SJSA1 (cell line): Measurements from ENCODE around the gene UTP11. TPM values are rescaled to one million over a fixed set of nuclear protein-coding genes. Genes with fewer than 3 reads are reported as not detected.
"Not testable (repeated sequence)": the region's sequence is repeated elsewhere in the genome, so short reads cannot be mapped to it uniquely, and the experiment has no call there.

Source experiments
- DNase-seq, 2 experiments: peaks; one replicate each; pipeline ENCODE4 v3.0.0-alpha.2; 2015 to 2020; ENCODE audit warnings: low spot score in 2 of 2, low read depth in 1 of 2
- H3K27ac ChIP-seq: fragments of 250-450 bp; sonication (Bioruptor Pico); 2 replicates; pipeline ENCODE4 v1.5.1; 2020; ENCODE audit warnings: mild to moderate bottlenecking, moderate library complexity
- H3K27me3 ChIP-seq: fragments of 250-450 bp; sonication (Bioruptor Pico); replicated peaks from 2 replicates; pipeline ENCODE4 v1.5.1; 2020; ENCODE audit warnings: mild to moderate bottlenecking, moderate library complexity
- H3K36me3 ChIP-seq: fragments of 250-450 bp; sonication (Bioruptor Pico); 2 replicates; pipeline ENCODE4 v1.5.1; 2020; ENCODE audit warnings: mild to moderate bottlenecking
- H3K4me1 ChIP-seq: fragments of 250-450 bp; sonication (Bioruptor Pico); replicated peaks from 2 replicates; pipeline ENCODE4 v1.6.1; 2021; ENCODE audit warnings: mild to moderate bottlenecking
- H3K4me3 ChIP-seq: fragments of 250-450 bp; sonication (Bioruptor Pico); 2 replicates; pipeline ENCODE4 v1.5.1; 2020; ENCODE audit warnings: mild to moderate bottlenecking
- H3K9me3 ChIP-seq: fragments of 250-450 bp; sonication (Bioruptor Pico); replicated peaks from 2 replicates; pipeline ENCODE4 v1.5.1; 2020; ENCODE audit warnings: mild to moderate bottlenecking
- total RNA-seq: library from RNA; depleted of rRNA; stranded (reverse); fragments of >200 nt; shearing (Covaris generic); gene quantifications from 2 replicates; pipeline ENCODE4 v1.2.3, GENCODE V29; 2014; rRNA removed

Gene UTP11
- 84.6 and 124 TPM in 2 replicates for total RNA-seq

GRCh38 chr1:38012363-38013226 lies at the start of gene UTP11:
TSS of gene UTP11 (plus strand) at chr1:38012734. CDS start at chr1:38012803, 69 bp downstream.
- Histone ChIP-seq H3K4me3 (peak within 1 kb of the TSS; percentile 71), H3K4me1 (peaks cover 27% of the 10 kb centered on the region), H3K9me3 (no peaks in the 10 kb centered on the region), H3K27ac (peak within 1 kb of the TSS; percentile 85), H3K27me3 (no peaks in the 10 kb centered on the region), H3K36me3 (peaks cover 48% of the 10 kb centered on the region)
- peak; percentile 93 to 97 for DNase-seq

GRCh38 chr1:37964106-37964505 lies 48.4 kb upstream of the UTP11 start:
- not testable (repeated sequence) for H3K4me3 ChIP-seq, DNase-seq, H3K9me3 ChIP-seq, H3K27ac ChIP-seq, H3K4me1 ChIP-seq, H3K27me3 ChIP-seq
- H3K36me3 ChIP-seq: peaks cover 66% of the 10 kb centered on the region

- Histone ChIP-seq H3K36me3 (peaks cover 64% of the 10 kb centered on the region), H3K27me3 (no peaks in the 10 kb centered on the region)
- DNase-seq: no peak
Observed at GRCh38 chr1:37965301-37965700, 47.2 kb upstream of the UTP11 start.

GRCh38 chr1:37973684-37974083 lies 38.9 kb upstream of the UTP11 start:
- H3K36me3 ChIP-seq: peaks cover 89% of the 10 kb centered on the region
- DNase-seq: not testable (repeated sequence)

More at GRCh38 chr1:37965301-37965700, 47.2 kb upstream of the UTP11 start:
- Histone ChIP-seq H3K4me3 (no peak overlapping the region), H3K4me1 (no peaks in the 10 kb centered on the region), H3K27ac (no peak overlapping the region), H3K9me3 (no peaks in the 10 kb centered on the region)

GRCh38 chr1:37974567-37974966 lies 38.0 kb upstream of the UTP11 start:
- no peak for DNase-seq
- peaks cover 89% of the 10 kb centered on the region for H3K36me3 ChIP-seq

More at GRCh38 chr1:37973684-37974083, 38.9 kb upstream of the UTP11 start:
- not testable (repeated sequence) for H3K27ac ChIP-seq, H3K27me3 ChIP-seq, H3K4me1 ChIP-seq, H3K4me3 ChIP-seq, H3K9me3 ChIP-seq

GRCh38 chr1:37975083-37975482 lies 37.5 kb upstream of the UTP11 start:
- H3K4me1 ChIP-seq, H3K27me3 ChIP-seq, H3K9me3 ChIP-seq, H3K4me3 ChIP-seq, H3K27ac ChIP-seq: not testable (repeated sequence)
- DNase-seq: peak; percentile 28 to 44
- peaks cover 89% of the 10 kb centered on the region for H3K36me3 ChIP-seq

More at GRCh38 chr1:37974567-37974966, 38.0 kb upstream of the UTP11 start:
- no peaks in the 10 kb centered on the region for H3K9me3 ChIP-seq
- no peak overlapping the region for H3K4me3 ChIP-seq
- no peaks in the 10 kb centered on the region for H3K4me1 ChIP-seq
- no peaks in the 10 kb centered on the region for H3K27me3 ChIP-seq
- H3K27ac ChIP-seq: no peak overlapping the region

GRCh38 chr1:37978541-37978940 lies 34.0 kb upstream of the UTP11 start:
- no peak for DNase-seq
- Histone ChIP-seq H3K4me1 (no peaks in the 10 kb centered on the region), H3K27ac (no peak overlapping the region), H3K27me3 (no peaks in the 10 kb centered on the region), H3K4me3 (no peak overlapping the region), H3K36me3 (peaks cover 95% of the 10 kb centered on the region), H3K9me3 (no peaks in the 10 kb centered on the region)

GRCh38 chr1:37983546-37983945 lies 29.0 kb upstream of the UTP11 start:
- DNase-seq: no peak
- H3K4me3 ChIP-seq: no peak overlapping the region
- H3K9me3 ChIP-seq: no peaks in the 10 kb centered on the region
- peaks cover 97% of the 10 kb centered on the region for H3K36me3 ChIP-seq
- no peak overlapping the region for H3K27ac ChIP-seq
- H3K27me3 ChIP-seq: no peaks in the 10 kb centered on the region
- no peaks in the 10 kb centered on the region; the same call in 1 of the 2 replicates for H3K4me1 ChIP-seq

- no peak overlapping the region for H3K27ac ChIP-seq
- H3K9me3 ChIP-seq: no peaks in the 10 kb centered on the region
- H3K27me3 ChIP-seq: no peaks in the 10 kb centered on the region
- no peak for DNase-seq
- peaks cover 58% of the 10 kb centered on the region for H3K36me3 ChIP-seq
- H3K4me3 ChIP-seq: no peak overlapping the region
- H3K4me1 ChIP-seq: peaks cover 4% of the 10 kb centered on the region
Observed at GRCh38 chr1:37987679-37988078, 24.9 kb upstream of the UTP11 start.

GRCh38 chr1:37989361-37989930 lies 23.1 kb upstream of the UTP11 start:
- peaks cover 4% of the 10 kb centered on the region for H3K4me1 ChIP-seq
- DNase-seq: peak in 1 of 2 experiments; percentile 57
- no peaks in the 10 kb centered on the region for H3K9me3 ChIP-seq
- peaks cover 41% of the 10 kb centered on the region for H3K36me3 ChIP-seq
- H3K27me3 ChIP-seq: no peaks in the 10 kb centered on the region
- H3K4me3 ChIP-seq: peak overlapping the region; percentile 57
- H3K27ac ChIP-seq: peak overlapping the region; percentile 13

GRCh38 chr1:37994886-37995566 lies 17.5 kb upstream of the UTP11 start:
- peaks cover 46% of the 10 kb centered on the region for H3K4me1 ChIP-seq
- peaks cover 41% of the 10 kb centered on the region for H3K36me3 ChIP-seq
- no peak for DNase-seq
- H3K27me3 ChIP-seq: no peaks in the 10 kb centered on the region
- H3K4me3 ChIP-seq: no peak overlapping the region
- no peak overlapping the region for H3K27ac ChIP-seq
- H3K9me3 ChIP-seq: no peaks in the 10 kb centered on the region

GRCh38 chr1:37995751-37996345 lies 16.7 kb upstream of the UTP11 start:
- Histone ChIP-seq H3K9me3 (no peaks in the 10 kb centered on the region), H3K27ac (peak overlapping the region; percentile 57), H3K4me1 (peaks cover 50% of the 10 kb centered on the region), H3K27me3 (no peaks in the 10 kb centered on the region), H3K4me3 (peak overlapping the region; percentile 42), H3K36me3 (peaks cover 43% of the 10 kb centered on the region)
- peak in 1 of 2 experiments; percentile 96 for DNase-seq

GRCh38 chr1:37997256-37998088 lies 15.1 kb upstream of the UTP11 start:
- Histone ChIP-seq H3K27me3 (no peaks in the 10 kb centered on the region), H3K4me1 (peaks cover 65% of the 10 kb centered on the region), H3K9me3 (no peaks in the 10 kb centered on the region), H3K36me3 (peaks cover 49% of the 10 kb centered on the region), H3K4me3 (no peak overlapping the region), H3K27ac (peak overlapping the region; percentile 42)
- DNase-seq: no peak
